NCI-H1436 treated with DMSO at 0.1 percent for 48 hours (cell line): ENCODE data around the gene KCND3.

Source experiments
- DNase-seq: peaks from one replicate; lab custom pipeline; 2025; lab: John Stamatoyannopoulos, UW

Gene KCND3

DNA sequence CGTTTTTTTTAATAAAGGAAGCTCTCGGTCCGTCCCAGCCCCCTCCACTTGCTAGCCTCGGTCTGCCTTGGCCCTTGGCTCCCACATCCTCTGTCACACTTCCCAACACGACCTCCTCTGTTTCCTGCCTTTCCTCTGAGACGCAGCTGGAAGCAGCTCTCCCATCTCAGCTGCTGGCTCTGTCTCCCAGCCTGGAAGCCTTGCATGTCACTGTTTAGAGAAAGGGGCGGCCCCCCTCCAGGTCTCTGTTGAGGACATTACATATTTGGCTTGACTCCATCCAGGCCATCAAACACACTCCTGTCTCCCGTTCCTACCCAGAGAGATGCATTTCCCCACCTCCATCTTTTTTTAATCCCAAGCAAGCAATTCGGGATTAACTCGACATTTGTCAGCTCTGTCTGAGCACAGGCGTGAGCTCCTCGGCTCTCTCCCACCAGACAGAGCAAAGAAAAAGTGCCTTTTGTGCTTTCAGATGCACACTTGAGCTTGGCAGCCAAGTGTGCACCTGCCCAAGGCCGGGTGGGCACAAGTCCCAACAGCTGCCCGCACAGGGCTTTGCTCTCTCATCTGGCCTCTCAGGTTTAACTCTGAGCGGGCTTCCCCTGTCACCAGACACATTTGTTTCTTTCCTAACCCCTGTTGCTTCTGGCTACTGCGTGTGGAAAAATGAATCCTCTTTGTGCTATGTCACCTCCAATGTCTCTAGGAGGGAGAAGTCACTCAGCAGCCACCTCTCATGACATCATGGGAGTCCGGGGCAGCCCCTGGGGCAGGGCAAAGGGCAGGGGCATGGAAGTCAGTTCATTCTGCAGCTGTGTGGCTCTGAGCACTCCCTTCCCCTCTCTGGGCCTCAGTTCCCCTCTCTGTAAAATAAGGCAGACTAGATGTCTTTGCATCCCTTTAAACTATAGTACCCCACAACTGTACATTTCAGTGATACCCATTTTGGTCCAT, 108.3 kb downstream of the KCND3 start:
- DNase-seq, result no peak

DNA sequence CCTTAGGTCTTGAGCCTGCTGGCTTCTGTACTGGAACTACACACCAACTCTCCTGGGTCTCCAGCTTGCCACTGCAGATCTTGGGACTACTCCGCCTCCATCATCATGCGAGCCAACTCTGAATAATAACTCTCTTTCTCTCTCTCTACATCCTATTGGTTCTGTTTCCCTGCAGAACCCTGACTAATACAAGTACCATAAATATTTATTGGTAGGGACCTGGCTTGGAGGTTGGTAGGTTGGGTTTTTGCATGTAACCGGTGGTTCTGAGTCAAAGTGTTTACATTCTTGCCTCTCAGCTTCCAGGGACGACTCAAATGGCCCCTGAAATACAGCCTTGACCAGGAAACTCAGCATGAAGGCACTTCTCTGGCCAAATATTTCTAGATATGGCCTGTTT, 110.4 kb downstream of the KCND3 start:
- no peak for DNase-seq

DNA sequence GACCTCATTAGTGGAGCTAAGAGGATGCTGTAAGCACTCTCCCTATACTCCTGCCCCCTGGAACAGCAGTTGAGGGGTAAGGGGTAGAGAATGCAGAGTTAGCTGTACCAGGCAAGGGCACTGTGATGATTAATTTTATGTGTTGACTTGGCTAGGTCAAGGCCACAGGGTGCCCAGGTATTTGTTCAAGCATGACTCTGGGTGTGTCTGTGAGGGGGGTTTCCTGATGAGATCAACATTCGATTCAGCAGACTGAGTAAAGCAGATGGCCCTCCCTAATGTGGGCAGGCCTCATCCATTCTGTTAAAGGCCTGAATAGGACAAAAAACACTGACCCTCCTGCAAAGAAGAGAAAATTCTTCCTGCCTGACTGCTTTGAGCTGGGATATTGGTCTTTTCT, 110.8 kb downstream of the KCND3 start:
- DNase-seq, result no peak

DNA sequence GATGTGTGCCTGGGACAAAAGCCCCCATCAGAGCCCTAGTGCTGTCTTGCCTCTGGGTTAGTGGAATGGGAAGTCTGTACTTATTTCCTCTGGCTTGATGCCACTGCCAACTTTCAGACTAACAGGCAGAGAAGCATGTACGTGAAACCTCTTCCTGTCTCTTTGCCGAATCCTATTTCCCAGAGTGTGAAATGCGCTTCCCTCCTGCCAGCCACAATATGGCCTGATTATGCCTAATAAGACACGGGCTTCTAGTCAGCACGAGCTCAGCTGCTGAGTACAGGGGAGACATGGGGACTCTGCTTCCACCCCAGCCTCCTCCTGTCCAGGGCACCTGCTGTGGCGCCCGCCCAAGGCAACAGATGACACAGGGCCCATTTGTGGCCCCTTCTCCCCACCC, 111.4 kb downstream of the KCND3 start:
- no peak for DNase-seq

DNA sequence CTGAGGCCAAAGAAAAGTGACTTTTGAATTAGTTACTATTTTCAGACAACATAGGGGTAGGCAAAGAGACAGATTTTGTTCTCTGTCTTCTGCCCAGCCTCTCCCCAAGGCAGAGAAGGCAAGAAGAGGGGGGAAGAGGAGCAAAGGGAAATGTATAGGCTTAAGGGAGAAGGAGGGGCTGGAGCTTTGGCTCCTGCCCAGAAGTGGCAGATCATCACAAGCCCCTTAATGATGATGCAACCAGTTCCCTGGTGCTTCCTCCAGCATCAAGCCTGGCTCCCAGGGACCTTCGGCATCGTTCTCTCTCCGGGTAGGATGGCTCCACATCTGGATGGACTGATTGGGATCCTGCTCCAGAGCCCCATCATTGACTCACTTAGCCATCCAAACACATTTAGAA, 112.8 kb downstream of the KCND3 start:
- DNase-seq, result no peak

DNA sequence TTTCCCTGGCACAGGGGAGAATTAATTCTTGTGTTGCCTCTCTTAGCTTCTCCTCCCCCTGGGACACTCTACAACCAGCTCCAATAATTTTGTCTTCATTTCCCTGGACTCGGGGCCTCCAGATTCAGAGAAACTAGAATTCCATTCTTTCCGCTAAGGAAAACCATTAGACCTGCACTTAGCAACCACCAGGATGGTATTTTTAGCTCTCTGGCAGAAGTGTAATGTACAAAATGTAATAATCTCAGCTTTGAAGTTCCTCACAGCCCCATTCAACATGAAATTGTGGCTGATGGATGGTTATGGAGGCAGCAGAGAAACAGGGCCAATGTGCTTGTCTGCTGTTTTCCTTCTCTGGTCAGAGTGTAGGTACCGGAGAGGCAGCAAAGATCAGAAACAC, 113.8 kb downstream of the KCND3 start:
- DNase-seq, result no peak

DNA sequence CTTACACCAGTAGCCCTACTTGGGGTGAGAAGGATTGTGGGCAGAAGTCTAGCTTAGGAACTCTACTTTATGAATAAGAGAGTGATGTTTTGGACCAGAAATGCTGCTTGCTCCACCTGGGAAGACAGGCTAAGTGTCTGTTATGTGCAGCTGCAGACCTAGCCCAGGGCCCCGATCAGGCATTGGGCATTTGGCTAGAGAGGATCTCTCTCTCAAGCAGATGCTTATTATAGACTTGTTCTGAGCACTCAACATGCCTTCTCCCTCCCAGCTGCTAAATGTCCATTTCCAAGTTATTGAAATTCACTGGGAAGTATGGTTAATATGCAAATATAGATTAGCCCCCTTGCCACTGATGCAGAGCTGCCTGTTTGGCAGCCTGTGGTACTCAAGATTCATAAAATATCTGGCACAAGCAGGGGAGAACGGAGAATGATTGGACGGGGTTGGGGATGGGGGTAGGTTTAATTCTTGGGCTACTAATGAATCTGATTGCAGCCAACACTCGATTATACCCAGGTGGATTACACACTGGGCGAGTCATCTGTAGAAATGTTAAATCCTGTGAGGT, 115.9 kb downstream of the KCND3 start:
- DNase-seq, result no peak

DNA sequence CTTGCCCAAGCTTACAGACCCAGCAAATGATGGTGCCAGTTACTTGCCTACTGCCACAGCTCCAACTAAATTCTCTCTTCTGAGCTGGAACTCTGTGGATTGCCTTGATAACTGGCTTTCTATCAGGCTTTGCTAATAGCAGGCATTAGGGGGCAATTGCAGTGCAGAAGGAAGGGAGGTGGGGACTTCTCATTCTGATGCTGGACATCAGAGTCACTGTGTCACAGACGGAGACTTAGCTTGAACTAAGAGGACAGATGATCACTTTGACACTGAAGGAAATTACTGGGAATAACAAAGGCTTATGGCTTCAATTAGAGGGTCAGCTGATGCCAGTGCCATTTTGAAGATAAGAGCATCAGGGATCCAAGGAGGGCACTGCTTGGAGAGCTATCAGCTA, 119.3 kb downstream of the KCND3 start:
- no peak for DNase-seq

DNA sequence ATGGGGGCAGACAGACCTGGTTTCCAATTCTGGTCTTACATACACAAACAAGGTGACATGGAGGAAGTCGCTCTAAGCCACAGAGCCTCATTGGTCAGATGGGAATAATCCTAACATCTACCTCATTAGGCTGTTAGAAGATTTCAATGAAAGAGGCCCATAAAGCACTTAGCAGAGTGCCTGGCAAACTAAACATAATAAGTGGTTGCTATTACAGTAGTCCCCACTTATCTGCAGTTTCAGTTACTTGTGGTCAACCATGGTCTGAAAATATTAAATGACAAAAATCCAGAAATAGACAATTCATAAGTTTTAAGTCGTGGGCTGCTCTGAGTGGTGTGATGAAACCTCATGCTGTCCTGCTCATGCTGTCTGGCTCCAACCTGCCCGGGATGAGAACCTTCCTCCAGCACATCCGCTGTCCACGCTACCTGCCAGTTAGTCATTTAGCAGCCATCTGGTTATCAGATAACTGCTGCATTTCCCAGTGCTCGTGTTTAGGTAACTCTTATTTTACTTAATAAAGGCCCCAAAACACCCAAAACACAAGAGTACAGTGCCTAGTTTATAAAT, 121.5 kb downstream of the KCND3 start:
- DNase-seq, result peak; percentile 33

DNA sequence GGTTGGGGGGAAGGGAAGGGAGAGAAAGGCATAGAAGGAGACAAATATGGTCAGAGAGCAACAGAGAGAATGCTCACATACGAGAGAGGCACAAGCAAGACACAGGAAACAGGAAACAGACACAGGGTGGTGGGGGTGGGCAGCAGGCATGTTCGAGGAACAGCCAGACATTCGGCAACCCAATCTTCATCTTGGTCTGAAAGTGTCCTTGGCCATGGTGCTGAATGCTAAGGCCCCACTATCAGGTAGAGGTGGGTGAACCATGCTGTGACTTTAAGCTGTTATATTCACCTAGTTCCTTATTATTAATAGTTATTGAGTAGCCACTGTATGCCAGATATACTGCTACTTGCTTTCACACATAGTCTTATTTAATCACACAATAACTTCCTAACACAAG, 124.6 kb downstream of the KCND3 start:
- DNase-seq, result no peak

DNA sequence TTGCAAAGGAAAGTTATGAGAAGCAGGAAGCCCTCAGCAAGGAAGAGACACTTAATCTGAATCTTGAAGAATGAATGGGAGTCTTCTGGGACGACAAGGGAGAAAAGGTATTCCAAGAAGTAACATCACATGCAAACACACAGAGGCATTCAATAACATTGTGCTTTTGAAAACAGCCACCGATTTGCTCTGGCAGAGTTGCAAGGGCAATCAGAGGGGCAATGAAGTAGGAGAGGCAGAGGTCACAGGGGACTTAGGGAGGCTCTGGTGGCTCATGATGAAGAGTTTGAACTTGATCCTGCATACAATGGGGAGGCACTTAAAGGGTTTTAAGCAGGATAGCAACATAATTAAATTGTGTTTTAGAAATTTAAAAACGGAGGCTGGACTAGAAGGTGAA, 126.1 kb downstream of the KCND3 start:
- no peak for DNase-seq

DNA sequence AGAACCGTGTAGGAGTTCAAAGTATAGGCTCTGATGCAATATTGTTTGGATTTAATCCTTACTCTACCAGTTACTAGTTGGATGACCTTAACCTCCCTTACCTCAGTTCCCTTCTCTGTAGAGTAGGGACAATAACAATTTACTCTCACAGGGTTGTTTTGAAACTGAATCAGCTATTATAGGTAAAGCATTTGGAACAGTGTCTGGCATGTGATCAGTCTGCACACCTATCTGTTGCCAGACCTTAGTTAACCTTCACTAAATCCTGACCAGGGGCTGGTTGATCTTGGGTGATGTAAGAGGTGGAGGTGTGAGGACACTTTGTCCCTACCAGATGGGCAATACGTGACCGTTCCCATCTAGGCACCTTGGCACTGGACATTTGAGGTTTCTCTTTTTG, 126.9 kb downstream of the KCND3 start:
- DNase-seq, result no peak

DNA sequence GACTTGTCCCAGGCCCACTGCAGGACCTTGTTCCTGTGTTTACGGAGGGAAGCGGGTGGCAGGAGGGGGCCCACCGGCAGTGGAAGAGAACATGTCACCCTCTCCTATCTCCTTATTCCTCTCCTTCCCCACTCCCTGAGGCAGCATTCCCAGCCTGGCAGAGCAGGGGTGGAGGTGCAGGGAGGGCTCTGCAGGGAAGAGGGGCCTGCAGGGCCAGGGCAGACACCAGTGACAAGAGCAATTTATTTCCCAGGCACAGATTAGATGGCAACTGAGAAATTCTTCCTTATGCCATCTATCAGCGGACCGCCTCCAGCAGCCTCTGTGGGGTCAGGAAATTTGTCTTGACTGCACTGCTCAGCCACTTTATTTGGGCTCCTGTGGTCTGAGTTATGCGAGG, 127.9 kb downstream of the KCND3 start:
- DNase-seq, result no peak

DNA sequence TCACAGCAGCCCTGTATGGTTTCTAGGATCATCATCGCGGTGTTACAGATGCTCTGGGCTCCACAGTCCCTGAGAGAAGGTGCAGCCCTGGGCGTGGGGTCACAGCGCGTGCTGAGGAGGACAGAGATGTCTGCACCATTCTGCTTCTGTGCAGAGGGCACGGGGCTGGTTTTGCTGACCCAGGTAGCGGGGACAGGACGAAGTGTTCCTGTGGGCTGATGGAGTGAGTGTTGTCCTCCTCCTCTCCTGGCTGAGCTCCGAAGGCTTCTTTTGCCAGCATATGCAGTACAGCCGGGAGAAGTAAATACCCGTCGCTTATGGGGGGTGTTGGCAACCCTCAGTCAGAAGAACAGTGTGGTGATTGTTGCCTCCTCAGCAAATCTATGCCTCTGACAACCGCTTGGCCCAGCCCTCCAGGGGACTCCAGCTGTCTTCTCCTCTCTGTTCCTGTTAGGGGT, 132.2 kb downstream of the KCND3 start:
- DNase-seq, result no peak

DNA sequence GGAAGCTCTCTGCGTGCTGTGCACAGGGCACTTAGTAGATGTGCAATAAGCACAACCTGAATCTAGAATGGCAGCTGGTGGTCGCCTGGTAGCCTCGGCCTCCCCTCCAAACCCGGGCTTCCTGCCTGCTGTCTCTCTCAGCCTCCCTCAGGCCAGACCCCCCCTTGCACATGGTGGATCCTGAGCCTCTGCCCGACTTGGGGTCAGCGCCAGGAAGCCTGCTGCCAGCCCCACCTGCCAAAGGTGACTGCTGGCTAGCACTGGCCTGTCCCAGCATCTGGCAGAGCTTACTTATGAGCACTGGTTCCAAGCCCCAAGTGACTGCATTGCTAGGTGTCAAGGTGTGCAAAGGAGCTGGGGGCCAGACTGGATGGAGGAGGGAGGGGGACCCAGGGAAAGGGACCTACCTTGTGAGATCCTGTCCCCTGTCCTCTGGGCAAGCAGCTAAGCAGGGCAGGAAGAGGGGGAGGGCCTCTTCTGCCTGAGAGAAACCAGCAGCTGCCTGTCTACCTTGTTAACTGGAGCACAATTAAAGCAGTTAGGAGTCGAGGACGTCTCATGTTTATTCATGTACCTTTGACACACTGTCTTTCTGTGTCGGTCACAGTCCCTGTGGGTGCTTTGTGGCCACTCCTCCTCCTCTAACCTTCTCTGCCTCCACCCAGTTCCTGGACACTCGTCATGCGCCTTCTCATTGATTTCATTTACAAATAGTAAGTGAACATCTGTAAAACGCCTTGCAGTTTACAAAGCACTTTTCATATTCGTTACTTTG, 132.9 kb downstream of the KCND3 start:
- peak; percentile 82 for DNase-seq

DNA sequence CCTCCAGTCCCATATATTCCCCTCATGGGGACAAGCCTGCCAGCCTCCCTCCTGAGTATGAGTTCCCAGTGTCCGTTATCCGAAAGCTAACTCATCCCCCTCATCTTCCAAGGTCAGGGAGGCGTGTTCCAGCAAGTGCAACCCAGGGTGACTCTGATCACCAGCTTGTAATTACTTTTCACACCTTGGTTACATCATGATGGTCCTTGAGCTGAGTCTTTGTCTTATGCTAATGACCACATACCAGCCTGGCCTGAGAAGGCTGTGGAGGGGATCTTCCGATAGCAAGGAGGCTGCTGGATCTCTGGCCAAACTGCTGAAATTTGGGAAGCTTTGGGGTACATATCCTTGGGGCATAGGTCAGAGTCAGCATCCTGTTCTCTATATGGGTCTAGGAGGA, 134.2 kb downstream of the KCND3 start:
- DNase-seq, result no peak

DNA sequence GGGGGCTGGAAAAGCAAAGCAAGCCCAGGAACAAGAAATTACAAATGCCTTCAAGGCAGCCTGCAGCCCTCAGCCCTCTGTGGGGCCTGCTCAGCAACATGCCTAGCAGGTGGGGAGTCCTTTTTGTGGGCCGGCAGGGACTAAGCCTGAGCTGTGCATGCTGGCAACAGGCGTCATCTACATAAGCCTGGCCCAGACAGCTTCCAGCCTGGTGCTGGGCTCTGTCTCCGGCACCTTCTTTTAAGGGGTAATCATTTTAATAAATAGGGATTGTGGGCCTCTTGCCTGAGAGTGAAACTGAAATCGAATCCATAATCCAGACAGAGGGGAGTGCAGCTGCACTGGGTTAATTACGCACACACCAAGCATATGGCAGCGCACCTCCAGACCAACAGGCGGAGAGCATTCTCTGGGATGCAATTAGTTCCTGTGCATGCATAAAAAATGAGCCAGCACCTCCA, 137.2 kb downstream of the KCND3 start:
- DNase-seq, result peak; percentile 53

DNA sequence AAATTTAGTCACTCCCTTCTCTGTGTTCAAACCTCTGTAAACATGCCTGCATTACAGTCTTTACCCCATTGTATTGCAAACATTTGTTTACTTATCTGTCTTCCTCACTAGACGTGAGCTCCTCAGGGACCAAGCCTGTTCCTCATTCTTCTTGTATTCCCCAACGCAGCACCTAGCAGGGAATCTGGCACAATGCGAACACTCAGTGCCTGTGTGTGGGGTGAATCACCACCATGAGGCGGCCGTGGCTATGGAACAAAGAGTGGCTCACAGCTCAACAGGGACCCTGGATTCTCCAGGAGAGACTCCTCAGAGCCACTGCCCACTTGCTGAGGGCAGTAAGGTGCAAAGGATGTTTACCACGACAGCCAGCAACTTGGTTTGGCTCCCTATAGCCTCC, 137.9 kb downstream of the KCND3 start:
- DNase-seq, result no peak

DNA sequence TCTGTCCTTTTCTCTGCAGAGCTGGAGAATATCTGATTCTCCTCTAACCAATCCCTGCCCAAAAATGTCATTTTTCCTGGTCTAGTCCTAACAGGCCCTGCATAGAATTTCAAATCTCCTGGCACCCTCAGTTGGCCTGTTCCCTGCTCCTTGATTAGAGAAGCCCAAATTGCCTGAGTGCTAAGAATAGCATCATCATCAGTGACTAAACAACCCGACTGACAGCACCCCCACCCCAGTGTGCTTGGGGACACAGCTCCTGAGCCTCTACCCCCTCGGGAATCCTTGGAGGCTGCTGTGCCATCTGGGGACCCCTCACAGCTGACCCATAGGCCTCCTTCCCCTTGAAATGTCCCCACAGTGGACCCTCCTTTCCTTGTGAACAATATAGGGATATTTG, 139.4 kb downstream of the KCND3 start:
- no peak for DNase-seq

DNA sequence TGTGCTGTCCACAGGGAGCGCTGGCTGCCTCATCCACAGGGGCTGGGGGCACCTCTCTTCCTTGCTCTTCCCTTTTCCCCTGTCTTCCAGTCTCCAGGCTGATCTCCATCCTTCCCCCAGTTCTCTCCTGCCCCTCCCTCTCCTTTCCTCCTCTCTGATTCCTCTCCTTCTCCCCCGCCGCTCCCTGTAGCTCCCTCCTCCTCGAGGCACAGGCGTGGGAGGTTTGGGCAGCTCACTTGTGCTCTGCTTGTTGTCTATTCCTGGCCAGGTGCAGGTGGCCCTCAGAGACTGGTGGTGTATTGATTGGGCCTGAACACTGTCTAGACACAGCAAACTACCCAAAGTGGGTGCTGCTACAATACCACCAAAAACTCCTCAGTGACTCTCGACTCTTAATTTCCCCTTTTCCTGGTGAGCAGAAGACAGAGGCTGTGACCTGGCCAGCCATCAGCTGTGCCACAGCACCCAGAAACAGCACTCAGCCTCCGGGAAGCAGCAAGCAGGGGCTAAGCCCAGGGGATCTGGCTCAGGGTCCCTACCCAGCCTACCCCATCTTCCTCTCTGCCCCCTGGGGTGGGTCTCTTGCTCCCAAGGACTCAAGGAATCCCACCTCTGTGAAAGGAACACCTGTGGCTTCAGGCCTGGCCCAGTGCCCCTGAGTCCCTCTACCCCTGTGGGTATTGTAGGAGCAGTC, 140.5 kb downstream of the KCND3 start:
- no peak for DNase-seq

DNA sequence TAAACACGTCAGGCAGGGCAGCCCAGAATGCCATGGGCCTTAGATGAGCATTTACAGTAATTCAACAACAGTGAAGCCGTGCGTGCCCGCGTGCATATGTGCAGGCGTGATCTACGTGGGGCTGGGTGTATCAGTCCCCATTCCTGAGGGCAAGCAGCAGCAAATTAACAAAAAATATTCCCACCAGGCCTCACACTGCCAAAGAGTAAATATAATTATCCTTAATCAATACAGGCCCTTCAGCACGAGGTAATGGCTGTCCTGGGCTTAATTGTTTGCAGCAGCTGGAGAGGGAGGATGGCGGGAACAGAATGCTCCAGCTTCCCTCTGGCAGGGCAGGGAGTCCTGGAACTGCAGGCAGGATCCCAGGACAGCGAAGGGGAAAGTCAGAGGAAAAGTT, 142.0 kb downstream of the KCND3 start:
- no peak for DNase-seq

DNA sequence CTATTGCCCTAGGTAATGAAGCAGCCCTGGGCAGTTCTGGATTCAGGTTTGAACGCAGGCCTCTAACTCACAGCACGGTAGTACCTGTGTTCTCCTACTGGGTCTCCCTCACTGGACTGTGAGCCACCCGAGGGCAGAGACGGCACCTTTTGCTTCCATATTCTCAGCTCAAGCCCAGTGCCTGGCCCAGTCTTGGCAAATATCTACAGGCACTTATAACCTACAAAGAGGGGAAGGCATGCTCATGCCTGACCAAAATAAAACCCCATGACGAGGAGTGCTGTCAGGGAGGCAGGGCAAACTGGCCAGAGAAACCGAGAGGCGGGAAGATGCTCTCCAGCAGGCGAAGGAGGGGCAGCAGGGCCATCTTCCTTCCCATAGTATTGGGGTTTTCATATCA, 142.6 kb downstream of the KCND3 start:
- no peak for DNase-seq
